HS-27A (cell line): ENCODE data around the gene ELMO2.
A peak's percentile ranks its signal among the peaks of the same experiment; 100 is the strongest.

ENCODE experiments used
- DNase-seq: peaks from one replicate; pipeline ENCODE4 v3.0.0-alpha.2; 2012; ENCODE audit warnings: low read depth, missing footprints

The ELMO2 gene

GRCh38 chr20:46367967-46368901, 38.2 kb downstream of the ELMO2 start:
- DNase-seq, result no peak

- DNase-seq, result no peak
Measured at GRCh38 chr20:46367234-46367633, 39.2 kb downstream of the ELMO2 start.

- no peak for DNase-seq
Measured at GRCh38 chr20:46366826-46367225, 39.6 kb downstream of the ELMO2 start.

- DNase-seq, result no peak
Measured at GRCh38 chr20:46365487-46366220, 40.8 kb downstream of the ELMO2 start.

GRCh38 chr20:46364670-46365486, 41.5 kb downstream of the ELMO2 start:
- no peak for DNase-seq

- DNase-seq, result peak; percentile 62
Measured at GRCh38 chr20:46363874-46364669, 42.3 kb downstream of the ELMO2 start.

- DNase-seq, result no peak
Measured at GRCh38 chr20:46362921-46363867, 43.2 kb downstream of the ELMO2 start.

- no peak for DNase-seq
Measured at GRCh38 chr20:46361811-46362210, 44.6 kb downstream of the ELMO2 start.

- no peak for DNase-seq
Measured at GRCh38 chr20:46361381-46361780, 45.0 kb downstream of the ELMO2 start.

- no peak for DNase-seq
Measured at GRCh38 chr20:46359233-46359751, 47.1 kb downstream of the ELMO2 start.

- DNase-seq, result no peak
Measured at GRCh38 chr20:46358346-46359058, 47.9 kb downstream of the ELMO2 start.

- DNase-seq, result no peak
Measured at GRCh38 chr20:46357030-46357514, 49.3 kb downstream of the ELMO2 start.

- DNase-seq, result no peak
Measured at GRCh38 chr20:46356195-46357029, 50.0 kb downstream of the ELMO2 start.

- no peak for DNase-seq
Measured at GRCh38 chr20:46355778-46356177, 50.6 kb downstream of the ELMO2 start.

GRCh38 chr20:46354920-46355654, 51.3 kb downstream of the ELMO2 start:
- no peak for DNase-seq

- DNase-seq, result no peak
Measured at GRCh38 chr20:46354207-46354555, 52.2 kb downstream of the ELMO2 start.

- DNase-seq, result no peak
Measured at GRCh38 chr20:46353500-46354206, 52.8 kb downstream of the ELMO2 start.
